PFSK-1 (cell line): ENCODE results near the gene FAM200A. TPM values are rescaled to one million over a fixed set of nuclear protein-coding genes. Genes with fewer than 3 reads are reported as not detected.

Experiments used
- FOXP2 ChIP-seq: optimal IDR thresholded peaks from 2 replicates; pipeline ENCODE3; 2011; ENCODE audit warnings: borderline replicate concordance, control low read depth, inconsistent platforms; ENCODE audit not compliant: insufficient read depth; ENCODE audit errors: extremely low read length, extremely low read depth
- POLR2AphosphoS5 ChIP-seq: IDR thresholded peaks from 2 replicates; pipeline ENCODE4 v1.6.1; 2012; ENCODE audit warnings: low read depth, mild to moderate bottlenecking, control low read depth, low read length, moderate library complexity
- SIN3A ChIP-seq: IDR thresholded peaks from 2 replicates; pipeline ENCODE4 v1.6.1; 2012; ENCODE audit warnings: mild to moderate bottlenecking, low read length, moderate library complexity, borderline replicate concordance; ENCODE audit not compliant: insufficient read depth
- TAF1 ChIP-seq: IDR thresholded peaks from 2 replicates; pipeline ENCODE4 v1.6.1; 2012; ENCODE audit warnings: low read length, control low read depth, borderline replicate concordance; ENCODE audit not compliant: insufficient read depth
- polyA plus RNA-seq: library from polyadenylated mRNA; unstranded; fragments of >200 nt; gene quantifications from one replicate; pipeline ENCODE4 v1.2.1, GENCODE V29; 2012; ENCODE audit warnings: low read depth, missing spikeins; ENCODE audit not compliant: insufficient read length
- TF ChIP-seq, protein P1 (sequence below), 2 experiments: IDR thresholded peaks; 2 replicates each; pipeline versions ENCODE4 v1.6.1 to v1.8.0; 2011 to 2012; ENCODE audit warnings: low read depth in 2 of 2, low read length in 2 of 2, control low read depth in 1 of 2, inconsistent platforms in 1 of 2, mild to moderate bottlenecking in 1 of 2, moderate library complexity in 1 of 2; ENCODE audit not compliant: insufficient read depth in 1 of 2

FAM200A gene
- 3.1 TPM for polyA plus RNA-seq

DNA sequence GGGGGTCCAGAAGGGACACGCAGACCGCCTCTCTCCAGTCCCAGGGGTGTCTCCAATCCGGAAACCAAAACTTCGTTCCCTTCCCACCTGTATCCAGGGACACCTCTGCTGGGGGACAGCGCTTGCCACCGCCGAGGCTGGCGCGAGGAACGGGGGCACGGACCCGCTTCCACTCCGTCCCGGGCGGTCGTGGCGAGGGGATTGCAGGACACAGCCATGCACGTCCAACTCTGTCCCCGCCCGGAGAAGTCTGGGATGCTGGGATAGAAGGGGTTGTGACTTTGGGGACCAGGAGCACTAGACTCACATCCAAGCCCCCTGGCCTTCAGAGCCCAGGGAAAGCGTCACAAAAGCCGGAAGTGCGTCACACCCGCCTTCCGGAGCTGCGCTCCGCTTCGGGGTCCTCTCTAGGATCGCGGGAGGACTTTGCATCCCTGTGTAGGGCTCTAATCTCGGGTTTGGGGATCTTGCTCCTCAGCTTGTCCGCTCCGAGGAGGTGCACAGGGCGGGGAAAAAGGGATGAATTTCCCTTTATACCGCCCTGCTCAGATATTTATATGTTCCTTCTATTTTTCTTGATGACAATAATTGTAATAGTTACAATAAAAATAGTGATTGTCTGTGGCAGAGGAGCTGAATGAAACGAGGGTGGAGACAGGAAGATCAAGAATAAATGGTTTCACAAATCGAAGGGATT lies at the start of gene FAM200A:
TSS of gene FAM200A (minus strand) at position 348 of the 697 bp plus-strand sequence. CDS start 3,707 bp downstream, outside the sequence.
- TF ChIP-seq POLR2AphosphoS5 (peak; percentile 96), SIN3A (no peak; the same call in 1 of the 2 replicates), FOXP2 (peak; percentile 13), TAF1 (peak; percentile 79; the same call in 1 of the 2 replicates)
- TF ChIP-seq, protein P1, sequence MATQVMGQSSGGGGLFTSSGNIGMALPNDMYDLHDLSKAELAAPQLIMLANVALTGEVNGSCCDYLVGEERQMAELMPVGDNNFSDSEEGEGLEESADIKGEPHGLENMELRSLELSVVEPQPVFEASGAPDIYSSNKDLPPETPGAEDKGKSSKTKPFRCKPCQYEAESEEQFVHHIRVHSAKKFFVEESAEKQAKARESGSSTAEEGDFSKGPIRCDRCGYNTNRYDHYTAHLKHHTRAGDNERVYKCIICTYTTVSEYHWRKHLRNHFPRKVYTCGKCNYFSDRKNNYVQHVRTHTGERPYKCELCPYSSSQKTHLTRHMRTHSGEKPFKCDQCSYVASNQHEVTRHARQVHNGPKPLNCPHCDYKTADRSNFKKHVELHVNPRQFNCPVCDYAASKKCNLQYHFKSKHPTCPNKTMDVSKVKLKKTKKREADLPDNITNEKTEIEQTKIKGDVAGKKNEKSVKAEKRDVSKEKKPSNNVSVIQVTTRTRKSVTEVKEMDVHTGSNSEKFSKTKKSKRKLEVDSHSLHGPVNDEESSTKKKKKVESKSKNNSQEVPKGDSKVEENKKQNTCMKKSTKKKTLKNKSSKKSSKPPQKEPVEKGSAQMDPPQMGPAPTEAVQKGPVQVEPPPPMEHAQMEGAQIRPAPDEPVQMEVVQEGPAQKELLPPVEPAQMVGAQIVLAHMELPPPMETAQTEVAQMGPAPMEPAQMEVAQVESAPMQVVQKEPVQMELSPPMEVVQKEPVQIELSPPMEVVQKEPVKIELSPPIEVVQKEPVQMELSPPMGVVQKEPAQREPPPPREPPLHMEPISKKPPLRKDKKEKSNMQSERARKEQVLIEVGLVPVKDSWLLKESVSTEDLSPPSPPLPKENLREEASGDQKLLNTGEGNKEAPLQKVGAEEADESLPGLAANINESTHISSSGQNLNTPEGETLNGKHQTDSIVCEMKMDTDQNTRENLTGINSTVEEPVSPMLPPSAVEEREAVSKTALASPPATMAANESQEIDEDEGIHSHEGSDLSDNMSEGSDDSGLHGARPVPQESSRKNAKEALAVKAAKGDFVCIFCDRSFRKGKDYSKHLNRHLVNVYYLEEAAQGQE (IDR thresholded peaks at IDR 0.05; ENCODE audit: insufficient read depth in 1 of 2, low read depth in 2 of 2, low read length in 2 of 2), result no peak

DNA sequence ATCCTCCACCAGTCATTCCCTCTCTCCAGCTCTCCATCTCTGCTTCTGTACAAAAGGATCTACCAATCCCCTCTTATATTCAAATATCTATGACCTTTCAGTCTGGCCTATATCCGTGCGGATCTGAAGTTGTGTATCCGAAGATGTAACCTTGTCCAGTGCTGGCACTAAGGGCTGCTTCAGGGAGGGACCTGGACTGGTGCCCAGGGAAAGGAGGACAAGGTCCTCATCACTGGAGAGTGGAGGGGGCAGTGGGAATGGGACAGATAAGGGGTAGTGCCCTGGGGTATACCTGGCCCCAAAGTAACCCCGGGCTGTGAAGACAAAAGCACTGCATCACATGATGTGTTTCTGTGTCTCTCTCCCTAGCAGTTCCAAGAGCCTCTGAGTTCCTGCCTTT lies 47.9 kb upstream of the FAM200A start:
- TF ChIP-seq TAF1 (no peak), SIN3A (no peak), POLR2AphosphoS5 (no peak), FOXP2 (no peak)
- TF ChIP-seq, protein P1 (IDR thresholded peaks at IDR 0.05; ENCODE audit: insufficient read depth in 1 of 2, low read depth in 2 of 2, low read length in 2 of 2), result no peak

DNA sequence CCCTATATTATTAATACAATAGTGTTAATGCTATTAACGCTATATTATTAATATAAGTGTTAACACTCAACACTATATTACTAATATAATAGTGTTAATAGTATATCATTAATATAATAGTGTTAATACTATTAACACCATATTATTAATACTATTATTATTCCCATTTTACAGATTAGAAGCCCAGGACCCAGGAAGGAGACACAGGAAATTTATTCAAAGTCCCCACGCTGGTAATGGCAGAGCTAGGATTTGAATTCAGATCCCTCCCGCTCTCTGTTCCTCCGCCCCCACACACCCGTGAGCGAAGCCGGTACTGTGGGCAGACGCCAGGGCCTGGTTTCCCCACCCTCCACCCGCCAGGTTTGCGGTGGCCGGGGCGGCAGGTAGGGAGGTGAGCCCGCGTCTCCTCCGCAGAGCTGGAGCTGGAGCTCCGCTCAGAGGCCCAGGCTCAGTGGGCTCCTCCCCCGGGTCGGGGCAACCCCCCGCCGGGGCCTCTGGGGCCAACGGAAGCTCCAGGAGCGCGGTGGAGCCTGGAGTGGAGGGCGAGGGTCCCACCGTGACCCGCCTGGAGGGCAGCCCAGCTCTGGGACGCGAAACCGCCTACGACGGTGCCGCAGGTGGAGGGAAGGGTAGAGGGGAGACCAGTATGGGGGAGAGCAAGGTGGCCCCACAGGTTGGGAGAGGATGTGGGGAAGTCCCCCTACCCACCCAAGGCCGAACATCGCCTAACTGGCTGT lies 46.0 kb upstream of the FAM200A start, which contains the start of gene TMEM225B:
TSS of gene TMEM225B (plus strand) at position 506 of the 740 bp plus-strand sequence. CDS start 6,122 bp downstream, outside the sequence.
- no peak for TF ChIP-seq TAF1
- no peak for TF ChIP-seq FOXP2
- TF ChIP-seq SIN3A, result no peak
- TF ChIP-seq, protein P1 (IDR thresholded peaks at IDR 0.05; ENCODE audit: insufficient read depth in 1 of 2, low read depth in 2 of 2, low read length in 2 of 2), result no peak
- no peak for TF ChIP-seq POLR2AphosphoS5

DNA sequence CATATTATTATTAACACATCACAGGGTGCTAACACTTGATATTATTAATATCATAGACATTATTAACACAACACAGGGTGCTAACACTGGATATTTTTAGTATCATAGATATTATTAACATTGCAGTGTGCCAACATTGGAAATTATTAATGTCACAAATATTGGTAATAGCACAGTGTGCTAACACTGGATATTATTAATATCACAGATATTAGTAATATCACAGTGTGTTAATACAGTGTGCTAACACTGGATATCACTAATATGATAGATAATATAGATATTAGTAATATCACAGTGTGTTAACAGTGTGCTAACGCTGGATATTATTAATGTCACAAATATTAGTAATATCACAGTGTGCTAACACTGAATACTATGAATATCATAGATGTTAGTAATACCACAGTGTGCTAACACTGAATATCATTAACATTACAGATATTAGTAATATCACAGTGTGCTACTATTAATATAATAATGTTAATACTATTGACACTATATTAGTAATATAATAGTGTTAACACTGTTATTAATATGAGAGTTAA lies 44.6 kb upstream of the FAM200A start:
- no peak for TF ChIP-seq POLR2AphosphoS5
- TF ChIP-seq FOXP2, result no peak
- no peak for TF ChIP-seq TAF1
- TF ChIP-seq, protein P1 (IDR thresholded peaks at IDR 0.05; ENCODE audit: insufficient read depth in 1 of 2, low read depth in 2 of 2, low read length in 2 of 2), result no peak
